ENCODE results near the gene UBE3D. TPM values are rescaled to one million over a fixed set of nuclear protein-coding genes. Genes with fewer than 3 reads are reported as not detected.

The UBE3D gene
- total RNA-seq, 1 donor from 2014 or later, result 17.2 TPM

GRCh38 chr6:83057705-83058321 is 7.8 kb downstream of the UBE3D start:
- no peaks in the 10 kb centered on the region for H3K4me1 ChIP-seq (ENCODE audit: control insufficient read depth in 3 of 3, insufficient read depth in 3 of 3, low read length in 3 of 3)
- H3K36me3 ChIP-seq (ENCODE audit: control insufficient read depth in 3 of 3, insufficient read depth in 3 of 3, low read length in 3 of 3), result peaks cover 0 to 6% (median 4%) of the 10 kb centered on the region in 3 donors
- H3K27me3 ChIP-seq (ENCODE audit: control insufficient read depth in 3 of 3, insufficient read depth in 3 of 3, low read length in 3 of 3), result no peaks in the 10 kb centered on the region
- H3K27ac ChIP-seq (ENCODE audit: low read depth, low read length), result no peak overlapping the region
- no peak overlapping the region for H3K9ac ChIP-seq (ENCODE audit: low read depth in 1 of 3, low read length in 3 of 3)
- H3K4me3 ChIP-seq (ENCODE audit: low read length in 3 of 3), result no peak overlapping the region
- no peaks in the 10 kb centered on the region for H3K9me3 ChIP-seq (ENCODE audit: control insufficient read depth in 3 of 3, low read length in 3 of 3)

GRCh38 chr6:83055366-83055964 is 10.2 kb downstream of the UBE3D start:
- Histone ChIP-seq H3K4me1 (ENCODE audit: control insufficient read depth in 3 of 3, insufficient read depth in 3 of 3, low read length in 3 of 3) (no peaks in the 10 kb centered on the region), H3K9ac (ENCODE audit: low read depth in 1 of 3, low read length in 3 of 3) (no peak overlapping the region), H3K27ac (ENCODE audit: low read depth, low read length) (no peak overlapping the region), H3K27me3 (ENCODE audit: control insufficient read depth in 3 of 3, insufficient read depth in 3 of 3, low read length in 3 of 3) (no peaks in the 10 kb centered on the region), H3K9me3 (ENCODE audit: control insufficient read depth in 3 of 3, low read length in 3 of 3) (no peaks in the 10 kb centered on the region), H3K36me3 (ENCODE audit: control insufficient read depth in 3 of 3, insufficient read depth in 3 of 3, low read length in 3 of 3) (peaks cover 0 to 6% (median 4%) of the 10 kb centered on the region in 3 donors), H3K4me3 (ENCODE audit: low read length in 3 of 3) (no peak overlapping the region)

GRCh38 chr6:83053678-83054077 is 12.0 kb downstream of the UBE3D start:
- H3K4me3 ChIP-seq (ENCODE audit: low read length in 3 of 3), result no peak overlapping the region
- H3K27ac ChIP-seq (ENCODE audit: low read depth, low read length), result no peak overlapping the region
- peaks cover 0 to 6% (median 4%) of the 10 kb centered on the region in 3 donors for H3K36me3 ChIP-seq (ENCODE audit: control insufficient read depth in 3 of 3, insufficient read depth in 3 of 3, low read length in 3 of 3)
- H3K4me1 ChIP-seq (ENCODE audit: control insufficient read depth in 3 of 3, insufficient read depth in 3 of 3, low read length in 3 of 3), result no peaks in the 10 kb centered on the region
- H3K9ac ChIP-seq (ENCODE audit: low read depth in 1 of 3, low read length in 3 of 3), result no peak overlapping the region
- no peaks in the 10 kb centered on the region for H3K9me3 ChIP-seq (ENCODE audit: control insufficient read depth in 3 of 3, low read length in 3 of 3)
- no peaks in the 10 kb centered on the region for H3K27me3 ChIP-seq (ENCODE audit: control insufficient read depth in 3 of 3, insufficient read depth in 3 of 3, low read length in 3 of 3)

DNA sequence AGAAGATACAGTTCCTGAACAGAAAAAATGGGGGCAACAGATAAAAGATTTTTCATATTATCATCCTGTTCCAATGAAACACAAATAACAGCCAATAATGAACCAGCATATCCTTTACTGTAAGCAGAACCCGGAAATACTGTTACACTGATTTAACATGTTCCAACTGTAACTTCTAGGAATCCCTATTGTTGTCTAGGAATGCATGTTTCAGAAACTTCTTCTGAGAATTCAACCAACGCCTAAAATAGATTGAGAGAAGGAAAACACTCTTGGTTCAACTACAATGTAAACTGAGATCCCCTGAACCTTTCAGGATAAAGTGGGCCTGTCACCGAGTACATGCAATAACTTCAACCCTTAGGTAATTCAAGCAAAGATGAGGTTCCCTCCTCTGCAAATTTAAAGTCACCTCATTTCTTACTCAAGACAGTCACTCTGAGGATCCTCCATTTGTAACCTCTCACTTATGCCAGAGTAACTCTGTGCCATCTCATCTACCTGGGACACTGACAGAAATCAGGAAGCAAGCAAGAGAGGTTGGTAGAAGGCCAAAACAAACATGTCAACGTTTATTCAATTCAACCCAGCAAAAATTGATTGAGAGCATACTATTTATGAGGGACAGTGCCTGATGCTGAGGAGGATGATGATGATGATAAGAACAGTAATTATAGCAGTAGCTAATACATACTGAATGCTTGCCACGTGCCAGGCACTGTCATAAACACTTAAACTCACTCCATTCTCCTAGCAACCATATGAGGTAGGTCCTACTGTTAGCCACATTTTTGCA is 14.1 kb downstream of the UBE3D start:
- H3K9me3 ChIP-seq (ENCODE audit: control insufficient read depth in 3 of 3, low read length in 3 of 3), result no peaks in the 10 kb centered on the region
- no peak overlapping the region for H3K9ac ChIP-seq (ENCODE audit: low read depth in 1 of 3, low read length in 3 of 3)
- no peak overlapping the region for H3K27ac ChIP-seq (ENCODE audit: low read depth, low read length)
- peaks cover 0 to 5% (median 2%) of the 10 kb centered on the region in 3 donors for H3K36me3 ChIP-seq (ENCODE audit: control insufficient read depth in 3 of 3, insufficient read depth in 3 of 3, low read length in 3 of 3)
- no peaks in the 10 kb centered on the region for H3K27me3 ChIP-seq (ENCODE audit: control insufficient read depth in 3 of 3, insufficient read depth in 3 of 3, low read length in 3 of 3)
- no peak overlapping the region for H3K4me3 ChIP-seq (ENCODE audit: low read length in 3 of 3)
- H3K4me1 ChIP-seq (ENCODE audit: control insufficient read depth in 3 of 3, insufficient read depth in 3 of 3, low read length in 3 of 3), result no peaks in the 10 kb centered on the region

GRCh38 chr6:83047065-83047754 is 18.4 kb downstream of the UBE3D start:
- no peaks in the 10 kb centered on the region for H3K27me3 ChIP-seq (ENCODE audit: control insufficient read depth in 3 of 3, insufficient read depth in 3 of 3, low read length in 3 of 3)

GRCh38 chr6:83044091-83044768 is 21.4 kb downstream of the UBE3D start:
- H3K9me3 ChIP-seq (ENCODE audit: control insufficient read depth in 3 of 3, low read length in 3 of 3), result no peaks in the 10 kb centered on the region
- H3K4me3 ChIP-seq (ENCODE audit: low read length in 3 of 3), result no peak overlapping the region
- H3K27ac ChIP-seq (ENCODE audit: low read depth, low read length), result no peak overlapping the region
- H3K4me1 ChIP-seq (ENCODE audit: control insufficient read depth in 3 of 3, insufficient read depth in 3 of 3, low read length in 3 of 3), result no peaks in the 10 kb centered on the region
- peaks cover 0 to 3% (median 0%) of the 10 kb centered on the region in 3 donors for H3K36me3 ChIP-seq (ENCODE audit: control insufficient read depth in 3 of 3, insufficient read depth in 3 of 3, low read length in 3 of 3)
- H3K27me3 ChIP-seq (ENCODE audit: control insufficient read depth in 3 of 3, insufficient read depth in 3 of 3, low read length in 3 of 3), result no peaks in the 10 kb centered on the region
- H3K9ac ChIP-seq (ENCODE audit: low read depth in 1 of 3, low read length in 3 of 3), result no peak overlapping the region

More at GRCh38 chr6:83047065-83047754, 18.4 kb downstream of the UBE3D start:
- H3K36me3 ChIP-seq (ENCODE audit: control insufficient read depth in 3 of 3, insufficient read depth in 3 of 3, low read length in 3 of 3), result peaks cover 0 to 3% (median 0%) of the 10 kb centered on the region in 3 donors
- H3K9ac ChIP-seq (ENCODE audit: low read depth in 1 of 3, low read length in 3 of 3), result no peak overlapping the region
- H3K9me3 ChIP-seq (ENCODE audit: control insufficient read depth in 3 of 3, low read length in 3 of 3), result no peaks in the 10 kb centered on the region
- no peak overlapping the region for H3K4me3 ChIP-seq (ENCODE audit: low read length in 3 of 3)
- H3K4me1 ChIP-seq (ENCODE audit: control insufficient read depth in 3 of 3, insufficient read depth in 3 of 3, low read length in 3 of 3), result no peaks in the 10 kb centered on the region
- H3K27ac ChIP-seq (ENCODE audit: low read depth, low read length), result no peak overlapping the region

- Histone ChIP-seq H3K9me3 (ENCODE audit: control insufficient read depth in 3 of 3, low read length in 3 of 3) (no peaks in the 10 kb centered on the region), H3K4me1 (ENCODE audit: control insufficient read depth in 3 of 3, insufficient read depth in 3 of 3, low read length in 3 of 3) (no peaks in the 10 kb centered on the region), H3K36me3 (ENCODE audit: control insufficient read depth in 3 of 3, insufficient read depth in 3 of 3, low read length in 3 of 3) (peaks cover 0 to 3% (median 0%) of the 10 kb centered on the region in 3 donors), H3K9ac (ENCODE audit: low read depth in 1 of 3, low read length in 3 of 3) (no peak overlapping the region), H3K4me3 (ENCODE audit: low read length in 3 of 3) (no peak overlapping the region), H3K27ac (ENCODE audit: low read depth, low read length) (no peak overlapping the region), H3K27me3 (ENCODE audit: control insufficient read depth in 3 of 3, insufficient read depth in 3 of 3, low read length in 3 of 3) (no peaks in the 10 kb centered on the region)
Observed at GRCh38 chr6:83042467-83043053, 23.1 kb downstream of the UBE3D start.

- Histone ChIP-seq H3K9ac (ENCODE audit: low read depth in 1 of 3, low read length in 3 of 3) (no peak overlapping the region), H3K36me3 (ENCODE audit: control insufficient read depth in 3 of 3, insufficient read depth in 3 of 3, low read length in 3 of 3) (no peaks in the 10 kb centered on the region), H3K4me1 (ENCODE audit: control insufficient read depth in 3 of 3, insufficient read depth in 3 of 3, low read length in 3 of 3) (no peaks in the 10 kb centered on the region), H3K9me3 (ENCODE audit: control insufficient read depth in 3 of 3, low read length in 3 of 3) (no peaks in the 10 kb centered on the region), H3K27ac (ENCODE audit: low read depth, low read length) (no peak overlapping the region), H3K27me3 (ENCODE audit: control insufficient read depth in 3 of 3, insufficient read depth in 3 of 3, low read length in 3 of 3) (no peaks in the 10 kb centered on the region), H3K4me3 (ENCODE audit: low read length in 3 of 3) (no peak overlapping the region)
Observed at GRCh38 chr6:83038246-83038645, 27.4 kb downstream of the UBE3D start.

DNA sequence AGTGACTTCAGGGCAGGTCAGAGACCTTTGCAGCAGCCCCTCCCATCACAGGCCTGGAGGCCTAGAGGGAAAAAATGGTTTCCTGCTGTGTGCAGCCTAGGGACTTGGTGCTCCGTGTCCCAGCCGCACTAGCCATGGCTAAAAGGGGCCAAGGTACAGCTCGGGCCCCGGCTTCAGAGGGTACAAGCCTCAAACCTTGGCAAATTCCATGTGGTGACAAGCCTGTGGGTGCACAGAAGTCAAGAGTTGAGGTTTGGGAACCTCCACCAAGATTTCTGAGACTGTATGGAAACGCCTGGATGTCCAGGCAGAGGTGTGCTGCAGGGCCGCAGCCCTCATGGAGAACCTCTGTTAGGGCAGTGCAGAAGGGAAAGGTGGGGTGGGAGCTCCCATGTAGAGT is 34.0 kb downstream of the UBE3D start:
- H3K4me1 ChIP-seq (ENCODE audit: control insufficient read depth in 3 of 3, insufficient read depth in 3 of 3, low read length in 3 of 3), result no peaks in the 10 kb centered on the region
- no peak overlapping the region for H3K27ac ChIP-seq (ENCODE audit: low read depth, low read length)
- no peak overlapping the region for H3K4me3 ChIP-seq (ENCODE audit: low read length in 3 of 3)
- no peaks in the 10 kb centered on the region for H3K27me3 ChIP-seq (ENCODE audit: control insufficient read depth in 3 of 3, insufficient read depth in 3 of 3, low read length in 3 of 3)
- no peak overlapping the region for H3K9ac ChIP-seq (ENCODE audit: low read depth in 1 of 3, low read length in 3 of 3)
- peaks cover 0 to 12% (median 5%) of the 10 kb centered on the region in 3 donors for H3K36me3 ChIP-seq (ENCODE audit: control insufficient read depth in 3 of 3, insufficient read depth in 3 of 3, low read length in 3 of 3)
- H3K9me3 ChIP-seq (ENCODE audit: control insufficient read depth in 3 of 3, low read length in 3 of 3), result peaks cover 0 to 5% (median 0%) of the 10 kb centered on the region in 3 donors
